Heart left ventricle (tissue), 16 donors: ENCODE data around the gene BOK. TPM values are rescaled to one million over a fixed set of nuclear protein-coding genes. Genes with fewer than 3 reads are reported as not detected.

Experiments used
- ATAC-seq, 4 donors: fragments of 200-7000 bp; cut with Tn5 transposase; one replicate each; pipeline ENCODE4 v1.9.1; 2020 to 2022; ENCODE audit warnings: moderate library complexity in 4 of 4, mild to moderate bottlenecking in 3 of 4, moderate number of reproducible peaks in 1 of 4
- DNase-seq, 5 donors: peaks; one replicate each; pipeline ENCODE4 v3.0.0-alpha.2; 2020
- H3K27ac ChIP-seq, 12 donors: fragments of 200-600 bp; sonication (generic) in 4 of 12; one replicate each; pipeline versions ENCODE4 v1.5.0 to v1.8.0; 2016 to 2022; ENCODE audit warnings: mild to moderate bottlenecking in 2 of 12
- H3K27me3 ChIP-seq, 9 donors: fragments of 200-600 bp; sonication (generic) in 2 of 9; one replicate each; pipeline versions ENCODE4 v1.5.1 to v1.8.0; 2016 to 2022; ENCODE audit warnings: mild to moderate bottlenecking in 3 of 9
- H3K36me3 ChIP-seq, 9 donors: fragments of 200-600 bp; sonication (generic) in 2 of 9; one replicate each; pipeline versions ENCODE4 v1.5.0 to v1.8.0; 2018 to 2022; ENCODE audit warnings: mild to moderate bottlenecking in 2 of 9
- H3K4me1 ChIP-seq, 12 donors: fragments of 200-600 bp; sonication (generic) in 4 of 12; one replicate each; pipeline versions ENCODE4 v1.5.0 to v1.8.0; 2016 to 2022; ENCODE audit warnings: mild to moderate bottlenecking in 3 of 12
- H3K4me3 ChIP-seq, 12 donors: fragments of 200-600 bp; sonication (generic) in 4 of 12; one replicate each; pipeline versions ENCODE4 v1.5.0 to v1.8.0; 2017 to 2022; ENCODE audit warnings: mild to moderate bottlenecking in 9 of 12, moderate library complexity in 4 of 12
- H3K9me3 ChIP-seq, 12 donors: fragments of 200-600 bp; sonication (generic) in 4 of 12; one replicate each; pipeline versions ENCODE4 v1.5.0 to v1.8.0; 2016 to 2022; ENCODE audit warnings: mild to moderate bottlenecking in 1 of 12
- POLR2A ChIP-seq, 2 donors: fragments of 450-650 bp; IDR thresholded peaks; one replicate each; pipeline ENCODE4 v1.6.1; 2017; ENCODE audit warnings: antibody characterized with exemption in 2 of 2, mild to moderate bottlenecking in 2 of 2, moderate library complexity in 2 of 2
- WGBS, 4 donors: extraction: QIAGEN DNeasy Blood & Tissue Kit in 2 of 4; methylation state at CpG; one replicate each; pipeline versions ENCODE4 v1.1.5 to v1.1.7; 2013 to 2018; 5-methylcytosine and 5-hydroxymethylcytosine counted together
- intact Hi-C, 10 donors: fragments of 100-400 bp; cut with DNase I; formaldehyde crosslinking; loops; one replicate each; pipeline versions ENCODE4 v1.11.1 to v1.14.2; 2022
- polyA plus RNA-seq, 2 donors: library from polyadenylated mRNA; stranded (reverse); fragments of 200-250 nt; gene quantifications; one replicate each; pipeline ENCODE4 v1.2.3, GENCODE V29; 2013
- total RNA-seq, 9 donors: library from RNA; depleted of rRNA in 2 of 9; stranded (reverse); fragments of >200 nt in 2 of 9; fragmentation: NEBNext Ultra II Directional in 3 of 9; extraction: Animal tissue kit (Norgen Biotek cat#: 25700) in 3 of 9; gene quantifications; one replicate each; pipeline versions ENCODE4 v1.1.0 to v1.2.4, GENCODE V29; 2016 to 2023
- TF ChIP-seq, protein P1 (sequence below), 12 donors: fragments of 200-600 bp; sonication (generic) in 4 of 12; IDR thresholded peaks; one replicate each; pipeline versions ENCODE4 v1.5.0 to v1.8.0; 2018 to 2022; ENCODE audit warnings: antibody characterized with exemption in 12 of 12, mild to moderate bottlenecking in 5 of 12
- donor health status: ischemic (EF 13 %, LVEDD 7.1; RV severe dilation, severe dysfunction).
- donor health status: healthy with polysubstance abuse.
- donor health status: DM: no; HTN: yes; CAD: no.
- donor health status: DM: no; HTN: no; CAD: no.
- donor health status: ischemic (EF 25% LVEDD 6.9; RV normal size, moderate dysfunction).
- donor health status: ischemic (EF 25% LVEDD 5.7; RV mildly dilated, moderate dysfunction).
- donor health status: healthy.
- donor health status: DM: yes; HTN: yes; CAD: no.
- donor health status: ischemic (EF 35%, LVEDD 5.7; RV mildly dilated, moderate dysfunction).
- donor health status: nonischemic (EF 11% LVEDD 7.7; RV severe dilation, severe dysfunction).
- donor health status: DM: yes; HTN: yes; CAD: no.
- donor health status: PGD.
- donor health status: ischemic (EF 29% LVEDD 5.4; RV normal size, mild dysfunction).
- donor health status: nonischemic (EF 23%, LVEDD 6.1; RV moderate dilation, normal function).

The BOK gene
- total and polyA plus RNA-seq, 11 donors, result 1.4 to 22.3 (median 8.4) TPM

DNA sequence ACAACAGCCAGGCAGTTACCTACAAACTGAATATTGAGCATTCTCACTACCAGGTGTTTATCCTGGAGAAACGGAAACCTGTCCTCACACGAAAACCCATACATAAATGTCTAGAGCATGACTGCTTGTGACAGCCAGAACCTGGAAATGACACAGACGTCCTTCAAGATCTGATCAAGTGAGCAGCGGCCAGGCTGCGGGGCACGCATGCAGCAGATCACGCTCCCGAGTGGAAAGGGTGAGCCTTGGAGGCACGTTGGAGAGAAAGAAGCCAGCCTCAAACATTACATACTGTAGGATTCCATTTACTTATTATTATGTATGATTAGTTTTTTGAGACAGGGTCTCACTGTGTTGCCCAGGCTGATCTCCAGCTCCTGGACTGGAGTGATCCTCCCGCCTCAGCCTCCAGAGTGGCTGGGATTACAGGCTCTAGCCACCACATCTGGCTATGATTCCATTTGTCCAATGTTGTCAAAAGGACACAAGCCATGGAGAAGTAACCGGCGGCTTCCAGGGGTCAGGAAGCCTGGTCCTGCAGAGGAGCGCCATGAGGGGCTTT is 27.3 kb upstream of the BOK start:
- ATAC-seq, result no peak
- DNase-seq, result no peak
- TF ChIP-seq POLR2A (IDR thresholded peaks at IDR 0.05), result no peak
- TF ChIP-seq, protein P1, sequence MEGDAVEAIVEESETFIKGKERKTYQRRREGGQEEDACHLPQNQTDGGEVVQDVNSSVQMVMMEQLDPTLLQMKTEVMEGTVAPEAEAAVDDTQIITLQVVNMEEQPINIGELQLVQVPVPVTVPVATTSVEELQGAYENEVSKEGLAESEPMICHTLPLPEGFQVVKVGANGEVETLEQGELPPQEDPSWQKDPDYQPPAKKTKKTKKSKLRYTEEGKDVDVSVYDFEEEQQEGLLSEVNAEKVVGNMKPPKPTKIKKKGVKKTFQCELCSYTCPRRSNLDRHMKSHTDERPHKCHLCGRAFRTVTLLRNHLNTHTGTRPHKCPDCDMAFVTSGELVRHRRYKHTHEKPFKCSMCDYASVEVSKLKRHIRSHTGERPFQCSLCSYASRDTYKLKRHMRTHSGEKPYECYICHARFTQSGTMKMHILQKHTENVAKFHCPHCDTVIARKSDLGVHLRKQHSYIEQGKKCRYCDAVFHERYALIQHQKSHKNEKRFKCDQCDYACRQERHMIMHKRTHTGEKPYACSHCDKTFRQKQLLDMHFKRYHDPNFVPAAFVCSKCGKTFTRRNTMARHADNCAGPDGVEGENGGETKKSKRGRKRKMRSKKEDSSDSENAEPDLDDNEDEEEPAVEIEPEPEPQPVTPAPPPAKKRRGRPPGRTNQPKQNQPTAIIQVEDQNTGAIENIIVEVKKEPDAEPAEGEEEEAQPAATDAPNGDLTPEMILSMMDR (IDR thresholded peaks at IDR 0.05), result no peak

DNA sequence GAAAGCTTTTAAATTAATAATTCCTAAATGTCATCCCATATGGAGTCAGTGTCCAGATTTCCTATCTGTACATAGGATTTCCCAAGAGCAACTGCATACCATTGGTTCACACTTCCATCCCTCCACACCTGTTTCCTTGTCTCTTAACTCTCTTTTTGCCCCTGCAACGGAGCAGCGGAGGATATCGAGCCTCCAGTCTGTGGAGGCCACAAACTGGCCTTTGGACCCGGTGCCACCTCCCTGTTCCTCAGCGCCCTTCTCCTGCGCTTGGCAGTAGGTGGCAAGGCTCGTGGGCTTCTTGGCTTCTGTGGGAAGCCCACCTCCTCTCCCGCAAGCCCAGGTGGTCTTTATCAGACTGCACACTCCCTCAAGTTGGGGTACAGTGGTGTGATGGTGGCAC is 26.4 kb upstream of the BOK start:
- no peak overlapping the region for H3K4me3 ChIP-seq
- intact Hi-C loops, result no loop called here
- TF ChIP-seq, protein P1 (IDR thresholded peaks at IDR 0.05), result no peak
- no peak for TF ChIP-seq POLR2A (IDR thresholded peaks at IDR 0.05)
- peaks cover 0 to 6% (median 0%) of the 10 kb centered on the region in 9 donors for H3K27me3 ChIP-seq
- H3K27ac ChIP-seq, result no peak overlapping the region
- H3K36me3 ChIP-seq, result no peaks in the 10 kb centered on the region
- 91 to 93% (median 92%) methylated on average over 8 of the region's 8 CpGs for WGBS, 4 donors
- ATAC-seq (no peak), DNase-seq (no peak)
- H3K4me1 ChIP-seq, result no peaks in the 10 kb centered on the region
- H3K9me3 ChIP-seq, result no peaks in the 10 kb centered on the region

More for the DNA sequence above, 27.3 kb upstream of the BOK start:
- Histone ChIP-seq H3K9me3 (no peaks in the 10 kb centered on the region), H3K27ac (no peak overlapping the region), H3K4me1 (no peaks in the 10 kb centered on the region), H3K27me3 (peaks cover 0 to 6% (median 0%) of the 10 kb centered on the region in 9 donors), H3K36me3 (no peaks in the 10 kb centered on the region), H3K4me3 (no peak overlapping the region)
- WGBS, 4 donors, result 75 to 83% (median 78%) methylated on average over 13 of the region's 13 CpGs
- intact Hi-C loops, result no loop called here

DNA sequence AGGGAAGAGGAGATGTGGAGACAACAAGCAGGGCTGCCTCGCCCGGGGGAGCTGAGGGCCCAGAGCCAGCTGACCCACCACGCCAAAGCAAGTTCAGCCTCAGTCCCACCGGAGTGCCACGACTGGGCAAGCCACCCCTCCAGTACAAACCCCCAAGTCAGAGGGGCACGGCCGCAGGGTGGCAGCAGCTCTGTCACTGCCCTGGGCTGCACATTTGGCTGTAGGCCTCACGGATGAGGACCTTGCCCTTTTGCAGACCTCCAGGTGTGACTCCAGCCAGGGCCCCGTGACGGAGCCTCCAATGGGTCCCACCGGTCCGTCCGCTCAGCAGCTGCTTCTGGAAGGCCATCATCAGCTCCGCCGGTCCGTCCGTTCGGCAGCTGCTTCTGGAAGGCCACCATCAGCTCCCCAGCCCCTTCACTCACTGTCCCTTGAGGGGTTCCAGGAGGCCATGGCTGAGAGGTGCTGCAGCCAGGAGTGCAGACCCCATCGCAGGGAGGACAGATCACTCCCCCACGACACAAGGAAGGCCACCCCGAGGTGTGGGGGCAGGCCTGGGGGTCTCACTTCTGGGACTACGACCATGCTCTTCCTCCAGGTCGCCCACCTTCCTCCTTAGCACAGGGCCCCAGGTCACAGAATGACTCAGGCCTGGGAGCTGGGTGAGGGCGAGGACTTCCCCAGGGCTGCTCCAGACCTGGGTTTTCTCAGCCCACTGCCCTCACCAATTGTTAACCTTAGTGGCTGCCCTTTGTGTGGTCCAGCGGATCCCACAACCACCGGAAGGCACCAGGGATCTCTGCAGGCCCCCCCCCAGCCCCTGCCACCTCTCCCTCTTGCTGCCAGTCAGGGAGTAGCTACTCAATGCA is 25.6 kb upstream of the BOK start:
- H3K9me3 ChIP-seq, result no peaks in the 10 kb centered on the region
- ATAC-seq (peak in 1 of 4 donors; percentile 35), DNase-seq (no peak)
- intact Hi-C loops, result no loop called here
- no peak overlapping the region for H3K27ac ChIP-seq
- no peaks in the 10 kb centered on the region for H3K4me1 ChIP-seq
- H3K36me3 ChIP-seq, result no peaks in the 10 kb centered on the region
- H3K4me3 ChIP-seq, result no peak overlapping the region
- TF ChIP-seq POLR2A (IDR thresholded peaks at IDR 0.05), result no peak
- TF ChIP-seq, protein P1 (IDR thresholded peaks at IDR 0.05), result no peak
- WGBS, 4 donors, result 83 to 93% (median 89%) methylated on average over 19 to 26 of the region's 26 CpGs
- peaks cover 0 to 6% (median 0%) of the 10 kb centered on the region in 9 donors for H3K27me3 ChIP-seq

DNA sequence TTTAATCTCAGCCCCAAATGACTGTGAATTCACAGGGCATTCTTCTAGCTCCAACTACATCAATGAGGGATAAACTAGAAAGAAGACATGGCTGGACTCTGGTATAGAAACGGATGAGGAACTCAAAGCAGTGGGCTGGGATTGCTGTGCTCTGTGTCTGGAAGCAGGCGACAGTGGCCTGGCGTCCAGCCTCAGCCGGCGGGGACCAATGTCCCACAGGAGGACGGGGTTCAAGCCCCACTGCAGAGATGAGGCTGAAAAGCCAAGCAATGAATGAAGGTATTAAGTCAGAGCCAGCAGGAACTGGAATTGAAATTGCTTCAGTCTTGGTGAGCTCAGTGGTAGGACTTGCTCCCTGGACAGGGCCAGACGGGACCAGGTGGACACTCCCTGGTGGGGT is 24.3 kb upstream of the BOK start:
- Histone ChIP-seq H3K9me3 (no peaks in the 10 kb centered on the region), H3K4me3 (no peak overlapping the region), H3K4me1 (peaks cover 0 to 1% (median 0%) of the 10 kb centered on the region in 12 donors), H3K27ac (no peak overlapping the region), H3K36me3 (no peaks in the 10 kb centered on the region), H3K27me3 (peaks cover 0 to 6% (median 0%) of the 10 kb centered on the region in 9 donors)
- ATAC-seq, result no peak
- TF ChIP-seq, protein P1 (IDR thresholded peaks at IDR 0.05), result no peak
- no peak for TF ChIP-seq POLR2A (IDR thresholded peaks at IDR 0.05)
- DNase-seq, result no peak
- 73 to 90% (median 86%) methylated on average over 7 of the region's 7 CpGs for WGBS, 4 donors
- intact Hi-C loops, result no loop called here
